ENCODE results near the gene RPS18. TPM values are rescaled to one million over a fixed set of nuclear protein-coding genes. Genes with fewer than 3 reads are reported as not detected.

Gene RPS18
- total and polyA plus RNA-seq, 2 experiments from 2014 or later: 1,924 to 2,521 TPM

DNA sequence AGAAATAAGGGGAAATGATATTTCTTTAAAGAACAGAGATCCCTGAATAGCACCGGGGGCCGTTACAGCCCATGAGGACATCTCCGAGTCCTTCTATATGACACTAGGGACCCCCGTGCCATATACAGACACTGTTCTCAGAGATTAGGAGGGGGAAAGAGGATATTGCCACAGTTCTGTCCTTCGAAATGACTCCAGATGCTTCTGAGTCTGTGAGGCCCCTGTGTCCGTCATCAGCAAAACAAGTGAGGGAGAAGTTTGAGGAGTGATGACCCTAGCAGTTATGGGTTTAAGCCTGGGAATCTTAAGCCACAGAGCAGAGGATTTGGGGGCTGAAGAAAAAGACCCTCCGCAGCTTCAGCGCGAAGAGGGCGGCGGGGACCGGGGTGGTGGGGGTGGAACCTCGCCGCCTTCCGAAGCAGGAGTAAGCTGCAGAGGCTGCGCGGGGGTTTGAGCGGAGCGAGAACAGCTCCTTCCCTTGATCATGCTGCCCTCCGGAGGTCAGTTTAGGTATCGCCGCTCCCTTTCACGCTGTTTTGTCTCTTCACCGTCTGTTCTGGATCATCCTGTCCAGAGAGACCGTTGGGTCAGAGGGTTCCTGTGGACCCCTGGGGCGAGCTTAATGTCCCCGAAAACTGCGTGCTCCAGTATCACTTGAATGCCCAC lies 23.8 kb upstream of the RPS18 start:
- WGBS, 2 experiments (ENCODE audit: low coverage in 1 of 2, low lambda C conversion rate in 2 of 2, missing lambda C conversion rate in 2 of 2): 3 to 5% methylated on average over 14 to 28 of the region's 28 CpGs
- H4K20me1 ChIP-seq (ENCODE audit: insufficient read depth): no peaks in the 10 kb centered on the region

GRCh38 chr6:33248643-33248931 lies 23.3 kb upstream of the RPS18 start:
- peaks cover 14% of the 10 kb centered on the region for H3K79me2 ChIP-seq (ENCODE audit: insufficient read depth)
- H3K4me3 ChIP-seq: peak overlapping the region; percentile 75
- TF ChIP-seq EZH2phosphoT487 (IDR thresholded peaks at IDR 0.05; ENCODE audit: insufficient read depth, low read depth) (no peak), EZH2 (IDR thresholded peaks at IDR 0.05; ENCODE audit: insufficient read depth, poor library complexity, severe bottlenecking) (no peak)
- H3K9ac ChIP-seq: peak overlapping the region; percentile 95
- no peaks in the 10 kb centered on the region for H3K27me3 ChIP-seq (replicated peaks; ENCODE audit: insufficient read depth)
- peaks cover 45% of the 10 kb centered on the region for H3K4me1 ChIP-seq (ENCODE audit: insufficient read depth)
- no peaks in the 10 kb centered on the region for H3K9me3 ChIP-seq (ENCODE audit: low read depth)
- H2AFZ ChIP-seq: peak overlapping the region; percentile 81
- peak overlapping the region; percentile 98 for H3K27ac ChIP-seq
- no peaks in the 10 kb centered on the region for H4K20me1 ChIP-seq (ENCODE audit: insufficient read depth)
- no peaks in the 10 kb centered on the region for H3K36me3 ChIP-seq (ENCODE audit: low read depth)
- H3K4me2 ChIP-seq (ENCODE audit: unreplicated experiment): peak overlapping the region; percentile 98
- H3K9me2 ChIP-seq (ENCODE audit: insufficient read depth): no peaks in the 10 kb centered on the region
- peak; percentile 79 for DNase-seq
- H3F3A ChIP-seq (ENCODE audit: insufficient read depth): peaks cover 36% of the 10 kb centered on the region
- WGBS, 2 experiments (ENCODE audit: low coverage in 1 of 2, low lambda C conversion rate in 2 of 2, missing lambda C conversion rate in 2 of 2): 1 to 3% methylated on average over 18 of the region's 18 CpGs
- in situ Hi-C loops (cut with MboI): loop anchor here (10.0 kb wide), 1 partner anchor 234 kb away; no protein-coding TSS in a partner anchor

More for the DNA sequence above, 23.8 kb upstream of the RPS18 start:
- peak overlapping the region; percentile 98 for H3K4me2 ChIP-seq (ENCODE audit: unreplicated experiment)
- peak overlapping the region; percentile 81 for H2AFZ ChIP-seq
- H3K27me3 ChIP-seq (replicated peaks; ENCODE audit: insufficient read depth): no peaks in the 10 kb centered on the region
- H3K27ac ChIP-seq: peak overlapping the region; percentile 98
- TF ChIP-seq EZH2phosphoT487 (IDR thresholded peaks at IDR 0.05; ENCODE audit: insufficient read depth, low read depth) (no peak), EZH2 (IDR thresholded peaks at IDR 0.05; ENCODE audit: insufficient read depth, poor library complexity, severe bottlenecking) (no peak)
- H3K79me2 ChIP-seq (ENCODE audit: insufficient read depth): peaks cover 14% of the 10 kb centered on the region
- in situ Hi-C loops (cut with MboI): loop anchor here (10.0 kb wide), 1 partner anchor 233 kb away; no protein-coding TSS in a partner anchor
- peak overlapping the region; percentile 75 for H3K4me3 ChIP-seq
- no peaks in the 10 kb centered on the region for H3K9me2 ChIP-seq (ENCODE audit: insufficient read depth)
- peak; percentile 89 for DNase-seq
- no peaks in the 10 kb centered on the region for H3K36me3 ChIP-seq (ENCODE audit: low read depth)
- peak overlapping the region; percentile 95 for H3K9ac ChIP-seq
- peaks cover 41% of the 10 kb centered on the region for H3K4me1 ChIP-seq (ENCODE audit: insufficient read depth)
- H3K9me3 ChIP-seq (ENCODE audit: low read depth): no peaks in the 10 kb centered on the region
- peaks cover 35% of the 10 kb centered on the region for H3F3A ChIP-seq (ENCODE audit: insufficient read depth)

- Histone ChIP-seq H3K4me3 (peak overlapping the region; percentile 78), H3K4me2 (ENCODE audit: unreplicated experiment) (peak overlapping the region; percentile 98), H3F3A (ENCODE audit: insufficient read depth) (peaks cover 36% of the 10 kb centered on the region), H3K36me3 (ENCODE audit: low read depth) (no peaks in the 10 kb centered on the region), H3K9me3 (ENCODE audit: low read depth) (no peaks in the 10 kb centered on the region), H3K4me1 (ENCODE audit: insufficient read depth) (peaks cover 45% of the 10 kb centered on the region), H3K27me3 (replicated peaks; ENCODE audit: insufficient read depth) (no peaks in the 10 kb centered on the region), H4K20me1 (ENCODE audit: insufficient read depth) (no peaks in the 10 kb centered on the region), H2AFZ (peak overlapping the region; percentile 81), H3K9ac (peak overlapping the region; percentile 95), H3K27ac (peak overlapping the region; percentile 98), H3K79me2 (ENCODE audit: insufficient read depth) (peaks cover 14% of the 10 kb centered on the region), H3K9me2 (ENCODE audit: insufficient read depth) (no peaks in the 10 kb centered on the region)
- TF ChIP-seq EZH2 (IDR thresholded peaks at IDR 0.05; ENCODE audit: insufficient read depth, poor library complexity, severe bottlenecking): no peak
- no peak for TF ChIP-seq EZH2phosphoT487 (IDR thresholded peaks at IDR 0.05; ENCODE audit: insufficient read depth, low read depth)
- in situ Hi-C loops (cut with MboI): loop anchor here (10.0 kb wide), 1 partner anchor 234 kb away; no protein-coding TSS in a partner anchor
- 1 to 2% methylated on average over 57 to 58 of the region's 58 CpGs for WGBS, 2 experiments (ENCODE audit: low coverage in 1 of 2, low lambda C conversion rate in 2 of 2, missing lambda C conversion rate in 2 of 2)
- DNase-seq: peak; percentile 100
Observed at GRCh38 chr6:33248932-33249731, 22.7 kb upstream of the RPS18 start.

- Histone ChIP-seq H3K79me2 (ENCODE audit: insufficient read depth) (peaks cover 14% of the 10 kb centered on the region), H3K9me2 (ENCODE audit: insufficient read depth) (no peaks in the 10 kb centered on the region), H3K36me3 (ENCODE audit: low read depth) (no peaks in the 10 kb centered on the region), H3K4me2 (ENCODE audit: unreplicated experiment) (peak overlapping the region; percentile 88), H4K20me1 (ENCODE audit: insufficient read depth) (no peaks in the 10 kb centered on the region), H3K4me1 (ENCODE audit: insufficient read depth) (peaks cover 45% of the 10 kb centered on the region), H3K27me3 (replicated peaks; ENCODE audit: insufficient read depth) (no peaks in the 10 kb centered on the region), H3K9me3 (ENCODE audit: low read depth) (no peaks in the 10 kb centered on the region), H3K9ac (peak overlapping the region; percentile 94), H3K4me3 (peak overlapping the region; percentile 78), H2AFZ (peak overlapping the region; percentile 61), H3K27ac (peak overlapping the region; percentile 98), H3F3A (ENCODE audit: insufficient read depth) (peaks cover 36% of the 10 kb centered on the region)
- TF ChIP-seq EZH2 (IDR thresholded peaks at IDR 0.05; ENCODE audit: insufficient read depth, poor library complexity, severe bottlenecking) (no peak), EZH2phosphoT487 (IDR thresholded peaks at IDR 0.05; ENCODE audit: insufficient read depth, low read depth) (no peak)
- DNase-seq: peak; percentile 95
- WGBS, 2 experiments (ENCODE audit: low coverage in 1 of 2, low lambda C conversion rate in 2 of 2, missing lambda C conversion rate in 2 of 2): 1 to 2% methylated on average over 15 of the region's 15 CpGs
- in situ Hi-C loops (cut with MboI): loop anchor here (10.0 kb wide), 1 partner anchor 235 kb away; no protein-coding TSS in a partner anchor
Observed at GRCh38 chr6:33249732-33250630, 21.9 kb upstream of the RPS18 start.
